ENCODE data around the gene MGST2.

MGST2 gene

GRCh38 chr4:139676365-139676764, 10.7 kb downstream of the MGST2 start:
- Histone ChIP-seq H3K4me2 (ENCODE audit: low read length) (no peak overlapping the region), H3K4me3 (ENCODE audit: low read length) (no peak overlapping the region), H3K79me2 (ENCODE audit: control insufficient read depth, low read length) (no peaks in the 10 kb centered on the region), H3K9me3 (ENCODE audit: control insufficient read depth, insufficient read depth, low read length) (no peaks in the 10 kb centered on the region), H3K4me1 (ENCODE audit: control insufficient read depth, low read length) (peaks cover 17% of the 10 kb centered on the region), H3K27me3 (ENCODE audit: control insufficient read depth, low read length) (no peaks in the 10 kb centered on the region), H3K9me2 (replicated peaks; ENCODE audit: control insufficient read depth, low read length) (no peaks in the 10 kb centered on the region), H3K27ac (ENCODE audit: low read depth, low read length) (no peak overlapping the region), H3K36me3 (ENCODE audit: control insufficient read depth, low read length) (no peaks in the 10 kb centered on the region; the same call in 1 of the 2 replicates), H3F3A (ENCODE audit: control insufficient read depth, insufficient read depth) (no peaks in the 10 kb centered on the region), H4K20me1 (ENCODE audit: control insufficient read depth, insufficient read depth, low read depth, low read length) (no peaks in the 10 kb centered on the region)
- TF ChIP-seq CTCF (IDR thresholded peaks at IDR 0.05; ENCODE audit: low read depth, low read length, poor library complexity, severe bottlenecking) (no peak), EZH2phosphoT487 (IDR thresholded peaks at IDR 0.05; ENCODE audit: borderline replicate concordance, low read length) (no peak)

- TF ChIP-seq EZH2phosphoT487 (IDR thresholded peaks at IDR 0.05; ENCODE audit: borderline replicate concordance, low read length) (no peak), CTCF (IDR thresholded peaks at IDR 0.05; ENCODE audit: low read depth, low read length, poor library complexity, severe bottlenecking) (no peak)
- Histone ChIP-seq H3K36me3 (ENCODE audit: control insufficient read depth, low read length) (no peaks in the 10 kb centered on the region; the same call in 1 of the 2 replicates), H3K9me2 (replicated peaks; ENCODE audit: control insufficient read depth, low read length) (no peaks in the 10 kb centered on the region), H3K4me2 (ENCODE audit: low read length) (no peak overlapping the region), H3K9me3 (ENCODE audit: control insufficient read depth, insufficient read depth, low read length) (no peaks in the 10 kb centered on the region), H3K4me1 (ENCODE audit: control insufficient read depth, low read length) (peaks cover 17% of the 10 kb centered on the region), H3K27me3 (ENCODE audit: control insufficient read depth, low read length) (no peaks in the 10 kb centered on the region), H4K20me1 (ENCODE audit: control insufficient read depth, insufficient read depth, low read depth, low read length) (no peaks in the 10 kb centered on the region), H3K27ac (ENCODE audit: low read depth, low read length) (no peak overlapping the region), H3K79me2 (ENCODE audit: control insufficient read depth, low read length) (no peaks in the 10 kb centered on the region), H3F3A (ENCODE audit: control insufficient read depth, insufficient read depth) (no peaks in the 10 kb centered on the region), H3K4me3 (ENCODE audit: low read length) (no peak overlapping the region)
Observed at GRCh38 chr4:139676913-139677585, 11.4 kb downstream of the MGST2 start.

- Histone ChIP-seq H3K4me3 (ENCODE audit: low read length) (no peak overlapping the region), H3K27ac (ENCODE audit: low read depth, low read length) (no peak overlapping the region), H3F3A (ENCODE audit: control insufficient read depth, insufficient read depth) (no peaks in the 10 kb centered on the region), H3K4me1 (ENCODE audit: control insufficient read depth, low read length) (no peaks in the 10 kb centered on the region), H3K9me2 (replicated peaks; ENCODE audit: control insufficient read depth, low read length) (no peaks in the 10 kb centered on the region), H3K36me3 (ENCODE audit: control insufficient read depth, low read length) (no peaks in the 10 kb centered on the region; the same call in 1 of the 2 replicates), H3K4me2 (ENCODE audit: low read length) (no peak overlapping the region), H4K20me1 (ENCODE audit: control insufficient read depth, insufficient read depth, low read depth, low read length) (no peaks in the 10 kb centered on the region), H3K9me3 (ENCODE audit: control insufficient read depth, insufficient read depth, low read length) (no peaks in the 10 kb centered on the region), H3K27me3 (ENCODE audit: control insufficient read depth, low read length) (no peaks in the 10 kb centered on the region), H3K79me2 (ENCODE audit: control insufficient read depth, low read length) (no peaks in the 10 kb centered on the region)
- TF ChIP-seq CTCF (IDR thresholded peaks at IDR 0.05; ENCODE audit: low read depth, low read length, poor library complexity, severe bottlenecking) (no peak), EZH2phosphoT487 (IDR thresholded peaks at IDR 0.05; ENCODE audit: borderline replicate concordance, low read length) (no peak)
Observed at GRCh38 chr4:139682309-139682708, 16.7 kb downstream of the MGST2 start.

Data from DOHH2 (cell line).